HG03342 (cell line): ENCODE data around the gene ACOX1.

Experiments used
- ATAC-seq: cut with Tn5 transposase; IDR thresholded peaks from one replicate; pipeline ENCODE4 v1.9.1; 2021; ENCODE audit warnings: mild to moderate bottlenecking, moderate library complexity; ENCODE audit not compliant: unreplicated experiment

The ACOX1 gene

DNA sequence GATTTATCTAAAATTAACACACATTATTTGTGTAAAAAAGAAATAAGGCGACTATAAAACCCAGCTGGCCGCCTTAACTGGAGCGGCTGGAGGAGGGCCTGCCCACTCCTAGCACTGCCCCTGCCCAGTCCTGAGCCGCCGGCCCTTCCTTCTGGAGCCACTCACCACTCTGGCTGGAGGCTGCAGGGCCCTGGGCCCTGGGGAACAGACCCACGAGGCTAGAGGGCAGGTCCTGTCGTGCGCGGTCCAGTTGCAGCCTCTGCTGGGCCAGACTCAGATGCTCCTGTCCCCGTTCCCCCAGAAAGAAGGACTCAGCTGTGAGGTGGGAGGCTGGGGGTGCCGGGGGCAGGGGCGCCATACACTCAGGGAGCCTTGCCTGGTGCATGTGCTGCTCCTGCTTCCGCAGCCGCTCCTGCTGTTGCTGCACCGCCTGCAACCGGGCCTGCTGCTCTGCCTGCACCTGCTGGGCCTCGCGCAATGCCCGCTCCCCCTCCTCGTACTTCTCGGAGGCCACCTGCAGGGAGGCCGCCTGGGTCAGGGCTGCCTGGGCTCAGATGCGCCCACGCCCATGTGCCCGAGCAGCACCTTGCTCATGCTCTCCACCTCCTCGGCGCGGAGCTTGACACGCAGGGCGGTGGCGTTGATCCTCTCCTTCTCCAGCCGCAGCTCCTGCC lies 65.3 kb downstream of the ACOX1 start:
- no peak for ATAC-seq

DNA sequence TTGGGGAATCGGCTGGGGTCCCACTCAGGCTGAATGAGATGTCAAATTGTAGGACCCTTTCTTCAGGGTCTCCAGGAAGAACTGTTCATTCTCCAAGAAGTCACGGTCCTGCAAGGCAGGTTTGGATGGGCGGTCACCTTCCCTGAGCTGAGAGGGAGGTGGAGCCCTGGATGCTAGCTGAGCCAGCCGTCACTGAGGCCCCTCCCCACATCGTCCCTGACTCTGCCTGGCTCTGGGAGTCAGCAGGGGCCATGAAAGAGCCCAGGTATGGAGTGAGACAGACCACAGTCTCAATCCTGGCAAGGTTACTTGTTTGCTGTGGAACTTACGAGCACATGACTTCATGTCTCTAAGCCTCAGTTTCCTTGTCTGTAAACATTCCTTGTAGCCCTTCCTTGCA lies 68.3 kb downstream of the ACOX1 start:
- ATAC-seq, result no peak

DNA sequence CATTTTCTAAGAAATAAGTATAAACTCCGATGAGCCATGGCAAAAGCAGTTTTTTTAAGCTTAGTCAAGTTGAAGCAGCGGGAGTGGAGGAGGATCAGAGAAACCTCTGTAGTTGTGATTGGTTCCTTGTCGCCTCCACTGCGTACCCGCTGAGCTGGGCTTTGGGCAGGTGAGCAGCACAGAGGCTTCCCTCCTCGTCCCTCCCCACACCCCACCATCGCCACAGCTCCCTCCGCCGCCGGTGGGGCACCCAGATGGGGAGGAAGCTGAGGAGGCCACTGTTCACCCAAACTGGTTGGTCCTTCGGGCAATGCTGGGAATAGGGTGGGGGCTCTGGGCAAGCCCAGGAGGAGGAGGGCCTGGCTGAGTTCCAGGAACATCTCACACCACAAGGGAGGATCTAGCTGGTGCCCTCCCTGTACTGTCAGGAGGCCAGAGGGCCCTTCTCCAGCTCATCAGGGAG lies 69.1 kb downstream of the ACOX1 start:
- no peak for ATAC-seq

DNA sequence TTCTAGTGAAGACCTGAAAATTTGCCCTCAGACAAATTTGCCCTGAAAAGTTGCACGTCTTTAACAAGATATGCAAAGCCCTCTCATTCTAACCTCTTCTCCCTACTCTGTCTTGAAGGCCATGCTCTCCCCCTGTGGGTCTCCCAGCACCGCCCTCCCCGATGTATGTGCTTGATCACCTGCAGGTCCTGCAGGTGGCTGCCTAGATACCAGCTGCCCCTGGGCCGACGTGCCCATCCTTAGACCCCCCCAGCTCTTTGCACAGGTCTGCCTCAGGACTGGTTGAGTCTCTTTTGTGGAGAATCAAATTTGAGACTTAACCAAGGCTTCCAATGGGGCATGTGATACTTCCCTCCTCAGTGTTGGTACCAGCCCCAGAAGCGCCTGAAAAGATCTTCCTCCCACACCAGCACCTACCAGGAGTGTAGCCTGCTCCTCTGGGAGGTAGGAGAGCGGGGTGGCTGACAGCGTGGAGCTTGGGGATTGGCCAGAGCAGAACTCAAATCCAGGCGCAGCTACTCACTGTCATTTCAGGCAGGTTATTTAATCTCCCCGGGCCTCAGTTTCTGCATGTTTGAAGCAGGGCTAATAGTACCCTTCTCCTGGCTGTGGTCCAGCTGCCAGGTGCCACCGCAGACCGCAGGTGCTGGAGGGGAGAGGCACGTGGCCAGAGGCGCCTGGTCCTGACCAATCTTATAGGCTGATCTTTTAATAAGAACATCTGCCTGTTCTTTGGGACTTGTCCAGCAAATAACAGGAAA lies 69.7 kb downstream of the ACOX1 start:
- no peak for ATAC-seq

DNA sequence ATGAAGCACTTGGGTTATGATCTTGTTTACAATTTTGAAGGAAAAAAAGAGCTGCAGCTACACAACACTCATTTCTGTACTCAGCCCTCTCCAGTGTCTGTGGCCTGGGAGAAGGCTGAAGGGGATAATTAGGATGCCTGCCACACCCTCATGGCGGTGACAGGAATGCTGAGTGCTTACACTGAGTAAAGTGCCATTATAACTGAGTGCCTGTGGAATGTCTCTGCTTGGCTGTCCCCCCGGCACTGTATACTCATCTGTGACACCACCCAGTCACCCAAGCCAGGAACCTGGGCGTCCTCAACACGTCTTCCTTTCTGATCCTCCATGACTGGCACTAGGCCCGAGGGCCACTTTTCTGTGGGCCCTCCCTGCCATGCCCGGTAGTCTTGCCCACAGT lies 70.8 kb downstream of the ACOX1 start:
- ATAC-seq, result no peak

DNA sequence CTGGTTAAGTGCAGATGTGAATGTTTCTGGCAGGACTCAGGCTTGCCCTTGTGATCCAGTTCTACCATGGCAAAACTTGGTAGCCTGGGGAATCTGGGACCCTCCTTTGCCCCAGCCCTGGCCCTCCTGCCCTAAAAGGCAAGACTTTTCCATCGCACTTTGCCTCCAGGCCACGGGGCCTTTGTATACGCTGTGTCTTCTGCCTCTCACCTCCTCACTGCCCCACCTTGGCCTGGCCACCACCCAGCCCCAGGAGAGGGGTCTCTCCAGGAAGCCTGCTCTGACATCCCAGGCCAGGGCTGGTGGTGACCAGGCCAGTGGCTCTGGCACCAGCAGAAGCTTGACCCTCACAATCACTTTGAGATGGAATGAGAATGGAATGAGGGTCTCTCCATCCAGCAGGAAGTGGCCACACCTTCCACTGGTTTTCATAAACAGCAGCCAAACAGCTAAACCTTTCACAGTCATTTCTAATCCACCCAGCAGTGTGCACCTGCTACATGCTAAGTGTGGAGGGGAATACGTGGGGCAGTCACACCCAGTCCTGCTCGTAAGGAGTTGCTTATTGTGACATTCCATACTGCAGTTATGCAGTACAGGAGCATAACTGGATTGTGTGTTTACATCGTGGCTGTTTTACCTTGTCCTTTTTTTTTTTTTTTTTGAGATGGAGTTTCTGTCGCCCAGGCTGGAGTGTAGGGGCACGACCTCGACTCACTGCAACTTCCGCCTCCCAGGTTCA lies 72.7 kb downstream of the ACOX1 start:
- ATAC-seq, result no peak

DNA sequence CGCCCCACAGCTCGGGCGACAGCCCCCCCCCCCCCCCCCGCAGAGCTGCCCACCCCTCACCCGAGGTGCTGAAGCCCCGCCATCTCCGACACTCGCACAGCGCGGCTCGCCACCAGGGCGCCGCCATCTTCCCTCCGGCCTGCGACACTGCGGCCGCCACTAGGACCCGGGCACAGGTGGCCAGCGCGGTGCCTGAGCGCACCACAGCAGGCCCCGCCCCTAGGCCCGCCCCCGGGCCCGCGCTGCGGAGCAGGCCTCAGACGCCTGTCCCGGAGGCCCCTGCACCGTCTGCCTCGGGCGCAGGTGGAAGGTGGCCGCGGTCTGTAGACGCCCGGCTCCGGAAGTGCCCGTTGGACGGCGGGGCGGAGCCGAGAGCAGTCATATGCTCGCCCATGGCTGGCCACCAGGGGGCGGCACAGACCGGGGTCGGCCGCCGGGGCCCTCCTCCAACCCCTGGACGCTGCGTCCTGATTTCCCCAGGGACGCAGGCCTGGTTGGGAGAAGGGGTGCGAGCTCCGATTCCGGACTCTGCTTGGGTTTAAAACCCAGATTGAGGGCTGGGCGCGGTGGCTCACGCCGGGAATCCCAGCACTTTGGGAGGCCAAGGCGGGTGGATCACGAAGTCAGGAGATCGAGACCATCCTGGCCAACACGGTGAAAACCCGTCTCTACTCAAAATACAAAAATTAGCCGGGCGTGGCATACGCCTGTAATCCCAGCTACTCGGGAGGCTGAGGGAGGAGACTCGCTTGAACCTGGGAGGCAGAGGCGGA lies 74.0 kb downstream of the ACOX1 start, which contains the start of gene MRPL38:
Gene MRPL38 (minus strand): TSS at position 136 of the 773 bp plus-strand sequence. CDS start 9 bp downstream, at position 127.
- ATAC-seq, result peak; percentile 94

DNA sequence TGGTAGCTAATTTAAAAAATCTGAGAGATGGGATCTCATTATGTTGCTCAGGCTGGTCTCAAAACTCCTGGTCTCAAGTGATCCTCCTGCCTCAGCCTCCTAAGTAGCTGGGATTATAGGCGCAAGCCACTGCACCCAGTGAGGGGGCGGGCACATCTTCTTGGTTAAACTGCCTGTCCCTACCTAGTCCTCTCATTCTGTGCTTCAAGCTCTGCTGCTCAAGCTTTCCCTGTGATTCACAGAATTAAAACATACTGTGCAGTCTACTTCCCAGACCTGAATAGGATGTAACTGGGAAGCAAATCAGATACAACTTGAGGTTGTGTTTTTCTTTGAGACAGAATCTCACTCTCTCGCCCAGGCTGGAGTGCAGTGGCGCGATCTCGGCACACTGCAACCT lies 76.6 kb downstream of the ACOX1 start:
- no peak for ATAC-seq

DNA sequence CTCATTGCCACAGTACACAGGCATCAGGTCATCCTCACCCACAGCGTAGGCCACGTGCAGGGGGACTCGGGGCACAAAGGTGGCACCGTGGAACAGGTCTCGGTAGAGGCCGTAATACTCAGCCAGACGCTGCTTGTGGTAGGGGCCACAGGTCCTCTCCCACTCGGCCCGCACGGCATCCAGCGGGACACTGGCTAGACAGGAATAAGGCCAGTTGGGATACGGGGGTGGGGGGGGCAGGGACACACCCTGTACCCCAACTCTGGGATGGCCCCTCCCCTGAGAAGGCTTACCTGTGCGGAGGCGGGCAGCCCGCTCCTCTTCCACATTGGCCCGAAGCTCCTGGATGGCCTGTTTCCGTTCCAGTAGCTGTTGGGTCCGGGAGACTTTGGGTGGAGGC lies 77.2 kb downstream of the ACOX1 start:
- ATAC-seq, result no peak

DNA sequence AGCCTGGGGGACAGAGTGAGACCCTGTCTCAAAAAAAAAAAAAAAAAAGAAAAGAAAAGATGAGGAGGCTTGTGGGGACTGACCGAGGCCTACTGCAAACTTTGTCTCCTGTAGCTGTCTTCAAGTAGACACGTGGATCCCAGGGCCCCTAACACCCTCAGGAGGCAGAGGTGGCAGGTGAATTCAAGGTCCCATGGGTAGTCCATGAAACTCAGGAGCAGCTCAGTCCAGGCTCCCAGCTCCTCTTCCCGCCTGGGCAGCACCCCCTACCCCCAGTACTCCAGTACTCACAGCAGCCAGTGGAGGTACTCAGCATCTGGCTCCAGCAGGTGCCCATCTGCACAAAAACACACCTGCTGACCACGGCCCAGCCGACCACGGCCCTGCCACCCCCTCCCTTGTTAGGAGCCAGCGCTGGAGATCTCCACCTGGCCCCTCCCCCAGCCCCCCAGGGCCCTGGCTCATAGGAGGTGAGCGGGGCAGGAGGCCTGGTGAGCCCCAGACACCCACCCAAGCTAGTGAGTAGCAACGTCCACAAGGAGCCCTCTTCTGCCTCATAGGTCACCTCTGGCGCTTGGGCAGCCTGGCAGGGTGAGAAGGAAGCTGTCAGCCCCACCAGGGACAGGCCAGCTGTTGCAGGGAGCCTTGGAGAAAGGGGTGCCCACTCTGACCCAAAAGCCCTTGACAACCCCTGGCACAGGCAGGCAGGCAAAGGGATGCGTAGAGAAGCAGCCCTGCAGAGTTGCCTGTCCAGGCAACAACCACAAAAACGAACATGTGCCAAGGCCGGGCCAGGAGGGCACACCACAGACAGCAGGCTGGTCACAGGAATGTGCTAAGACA lies 78.1 kb downstream of the ACOX1 start:
- no peak for ATAC-seq

DNA sequence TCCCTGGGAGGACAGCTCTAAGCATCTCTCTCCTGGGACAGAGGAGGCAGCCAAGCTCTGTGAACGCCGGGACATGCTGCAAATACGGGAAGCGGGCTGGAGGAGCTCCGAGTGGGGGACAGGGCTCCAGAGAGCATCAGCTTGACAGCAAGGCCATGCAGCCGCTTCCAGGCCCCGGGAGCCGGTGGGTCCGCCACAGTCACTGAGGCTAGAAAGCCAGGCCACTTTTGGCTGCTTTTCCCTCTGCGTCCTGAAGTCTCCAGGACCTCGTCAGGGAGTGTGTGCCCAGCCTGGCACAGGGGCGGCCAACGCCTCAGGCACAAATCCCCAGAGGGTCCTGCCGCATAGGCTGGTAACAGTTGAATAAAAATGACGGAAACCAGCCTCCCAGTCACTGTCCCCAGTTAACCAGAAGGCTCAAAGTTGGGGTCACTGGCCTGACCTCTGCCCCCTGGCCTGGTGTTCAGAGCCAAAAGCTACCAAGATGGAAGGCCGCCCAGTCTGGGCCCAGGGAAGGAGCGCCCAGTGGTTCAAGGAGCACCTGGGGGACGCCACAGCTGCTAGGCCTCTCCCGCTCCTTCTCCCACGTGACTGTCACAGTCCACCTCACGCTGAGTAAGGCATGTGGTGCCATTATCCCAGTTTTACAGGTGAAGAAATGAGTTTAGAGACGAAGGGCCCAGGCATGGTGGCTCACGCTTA lies 79.0 kb downstream of the ACOX1 start:
- no peak for ATAC-seq

DNA sequence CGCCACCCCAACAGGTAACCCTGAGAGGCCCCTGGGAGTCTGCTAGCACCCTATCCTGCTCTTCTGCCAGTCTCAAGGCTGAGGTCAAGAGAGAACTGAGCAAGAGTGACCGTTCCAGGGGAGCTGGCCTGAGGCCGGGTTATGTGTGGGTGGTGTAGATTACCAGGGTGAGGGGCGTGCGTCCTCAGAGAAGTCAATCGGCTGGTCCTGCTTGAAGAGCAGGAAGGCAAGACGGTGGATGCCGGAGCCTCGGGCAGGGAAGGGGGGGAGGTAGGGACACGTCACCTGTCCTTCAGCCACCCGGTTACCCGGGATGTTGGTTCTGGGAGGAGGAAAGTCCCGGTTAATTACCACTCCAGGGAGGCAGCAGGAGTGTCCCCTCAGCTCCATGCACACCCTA lies 79.6 kb downstream of the ACOX1 start:
- no peak for ATAC-seq

DNA sequence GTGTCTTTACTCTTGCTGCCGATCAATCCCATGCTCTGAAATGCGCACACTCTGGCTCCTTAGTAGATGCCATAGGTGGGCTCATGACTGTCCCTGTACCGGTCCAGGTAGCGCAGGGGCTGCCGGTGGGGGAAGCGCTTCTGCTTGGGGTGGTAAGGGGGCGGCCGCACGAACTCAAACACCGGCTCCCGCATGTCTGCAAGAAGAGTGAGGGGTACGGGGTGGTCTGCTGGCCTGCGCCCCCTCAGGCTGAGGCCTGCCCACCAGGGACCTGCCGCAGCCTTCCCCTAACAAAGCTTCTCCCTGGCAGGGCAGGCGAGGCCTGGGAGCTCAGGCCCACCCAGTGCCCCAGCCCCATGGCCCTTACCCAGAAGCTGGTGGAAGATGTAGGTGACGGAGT lies 80.2 kb downstream of the ACOX1 start:
- ATAC-seq, result no peak

DNA sequence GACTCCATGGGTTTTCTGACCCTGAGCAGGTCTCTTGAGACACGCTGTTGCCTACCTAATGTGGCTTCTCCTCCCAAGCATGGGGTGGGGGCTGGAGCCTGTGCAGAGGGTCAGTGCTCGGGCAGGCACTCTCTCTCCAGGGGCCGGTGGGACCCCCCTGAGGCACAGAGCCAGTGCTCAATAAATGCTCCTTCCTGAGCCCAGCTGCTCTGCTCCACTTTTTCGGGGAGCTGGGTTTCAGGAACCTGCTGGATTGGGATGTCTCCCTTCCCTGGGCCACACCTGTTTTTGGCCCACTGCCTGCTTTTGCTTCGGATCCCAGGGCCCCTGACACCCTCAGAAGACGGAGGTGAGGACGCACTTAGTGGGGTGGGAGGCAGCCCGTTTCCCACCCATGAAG lies 80.9 kb downstream of the ACOX1 start:
- no peak for ATAC-seq

DNA sequence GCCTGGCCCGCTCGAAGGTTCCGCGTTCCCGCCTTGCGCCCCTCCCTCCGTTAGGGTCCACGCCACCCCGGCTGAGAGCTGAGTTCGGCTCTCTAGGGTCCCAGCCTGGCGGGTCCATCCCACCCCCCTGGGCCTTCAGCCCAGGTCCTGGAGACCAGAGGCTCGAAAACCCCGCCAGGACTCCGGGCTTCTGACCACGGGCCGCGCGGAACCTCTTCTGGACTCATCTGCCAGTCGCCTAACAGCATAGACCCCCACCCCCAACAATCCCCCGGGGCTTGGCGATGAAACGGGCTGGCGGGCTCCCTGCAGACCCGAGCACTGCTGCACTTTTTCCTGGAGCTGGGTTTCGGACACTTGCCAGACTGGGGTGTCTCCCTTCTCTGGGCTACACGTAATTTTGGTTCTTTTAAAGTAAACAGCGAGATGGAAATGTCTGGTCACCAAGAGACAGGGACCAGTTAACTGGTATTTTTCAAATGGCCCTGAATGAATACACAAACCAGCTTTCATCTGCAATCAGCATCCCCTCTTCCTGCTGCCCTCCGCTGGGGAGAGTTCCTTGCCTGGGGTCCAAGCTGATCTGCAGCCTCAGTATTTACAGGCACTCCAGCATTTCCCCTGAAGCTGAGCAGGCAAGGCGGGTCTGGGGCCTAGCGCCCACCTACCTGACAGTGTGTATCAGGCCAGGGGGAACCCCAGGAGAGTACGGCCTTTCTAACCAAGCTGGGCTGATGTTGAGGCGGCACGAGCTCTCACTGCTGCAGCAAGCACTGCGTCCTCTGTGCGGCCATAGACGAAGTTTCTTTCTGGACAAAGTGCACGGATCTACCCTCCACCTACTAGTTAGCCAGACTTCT lies 81.6 kb downstream of the ACOX1 start:
- ATAC-seq, result peak; percentile 7

DNA sequence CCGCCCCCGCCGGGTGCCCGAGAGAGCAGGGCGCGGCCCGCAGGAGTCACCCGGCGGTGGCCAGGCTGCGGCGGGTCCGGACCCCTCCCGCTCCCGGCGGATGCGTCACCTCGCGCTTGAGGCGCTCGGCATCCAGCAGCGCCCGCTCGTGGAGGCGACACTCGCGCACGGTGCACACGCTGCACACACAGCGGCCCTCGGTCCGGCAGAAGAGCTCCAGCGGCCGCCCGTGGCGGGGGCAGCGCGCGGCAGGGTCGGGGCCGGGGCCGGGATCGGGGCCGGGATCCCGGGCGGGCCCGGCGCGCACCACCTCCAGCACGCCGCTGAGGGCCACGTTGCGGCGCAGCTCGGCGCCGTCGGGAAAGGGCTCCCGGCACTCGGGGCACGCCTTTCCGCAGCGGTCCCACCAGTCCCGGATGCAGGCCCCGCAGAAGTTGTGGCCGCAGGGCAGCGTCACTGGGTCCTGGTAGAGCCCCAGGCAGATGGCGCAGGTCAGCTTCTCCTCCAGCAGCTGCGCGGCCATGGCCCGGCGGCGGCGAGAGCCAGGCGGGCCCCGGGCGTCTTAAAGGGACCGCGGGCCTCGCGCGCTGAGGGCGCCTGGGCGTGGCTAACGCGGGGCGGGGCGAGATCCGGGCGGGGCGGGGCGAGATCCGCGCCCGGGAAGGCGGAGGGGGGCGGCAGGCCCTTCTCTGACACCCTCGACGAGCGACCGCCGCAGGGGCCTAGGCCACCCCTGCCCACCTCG lies 82.4 kb downstream of the ACOX1 start, which contains the start of gene TRIM65:
Gene TRIM65 (minus strand): TSS at position 537 of the 745 bp plus-strand sequence. CDS start 14 bp downstream, at position 523.
- peak; percentile 54 for ATAC-seq

DNA sequence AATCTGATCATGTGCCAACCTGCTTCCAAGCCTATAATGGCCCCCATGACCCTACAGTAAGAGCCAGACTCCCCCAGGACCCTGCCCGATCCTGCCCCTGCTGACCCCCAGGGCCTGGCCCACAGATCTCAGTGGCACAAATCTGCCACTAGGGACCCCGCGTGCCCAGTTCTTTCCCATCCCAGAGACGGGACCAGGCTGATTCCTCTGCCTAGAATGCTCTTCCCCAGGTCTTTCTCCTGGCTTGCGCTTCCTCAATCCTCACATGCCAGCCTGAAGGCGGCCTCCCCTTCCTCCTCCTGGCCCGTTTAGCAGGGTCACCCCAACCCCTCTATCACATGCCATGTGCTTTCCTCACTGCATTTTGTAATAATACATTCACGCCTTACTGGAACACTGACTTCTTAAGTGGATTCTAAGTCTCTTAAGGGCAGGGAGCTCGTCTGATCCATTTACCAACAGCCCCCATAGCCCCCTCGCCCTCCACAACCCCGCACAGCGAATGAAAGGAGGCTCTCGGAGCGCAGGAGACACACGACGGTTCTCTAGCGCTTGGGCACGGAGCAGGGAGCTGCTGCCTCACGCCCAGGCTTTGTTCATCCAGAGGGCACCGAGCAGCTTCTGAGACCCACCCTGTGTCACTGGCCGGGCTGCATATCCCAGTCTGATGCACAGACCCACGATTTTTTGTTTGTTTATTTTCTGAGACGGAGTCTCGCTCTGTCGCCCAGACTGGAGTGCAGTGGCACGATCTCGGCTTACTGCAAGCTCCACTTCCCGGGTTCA lies 83.4 kb downstream of the ACOX1 start:
- no peak for ATAC-seq
